Neural progenitor cell (in vitro differentiated cells): ENCODE results near the gene ZDHHC22. TPM values are rescaled to one million over a fixed set of nuclear protein-coding genes. Genes with fewer than 3 reads are reported as not detected.

Source experiments
- DNase-seq: peaks from one replicate; pipeline ENCODE4 v3.0.0-alpha.2; 2016; ENCODE audit warnings: low spot score
- H2AFZ ChIP-seq: fragments of 200-600 bp; sonication (generic); replicated peaks from 2 replicates; pipeline ENCODE4 v1.6.1; 2016; ENCODE audit warnings: antibody characterized with exemption
- H3F3A ChIP-seq: fragments of 200-600 bp; sonication (generic); 2 replicates; pipeline ENCODE4 v1.6.1; 2016; ENCODE audit warnings: antibody characterized with exemption, low read depth
- H3K27ac ChIP-seq: fragments of 200-600 bp; sonication (generic); 2 replicates; pipeline ENCODE4 v1.5.1; 2016; ENCODE audit warnings: mild to moderate bottlenecking
- H3K27me3 ChIP-seq: fragments of 200-600 bp; sonication (generic); 2 replicates; pipeline ENCODE4 v1.6.1; 2016; ENCODE audit warnings: mild to moderate bottlenecking, moderate library complexity
- H3K36me3 ChIP-seq: fragments of 200-600 bp; sonication (generic); 2 replicates; pipeline ENCODE4 v1.5.1; 2016
- H3K4me1 ChIP-seq: fragments of 200-600 bp; sonication (generic); 2 replicates; pipeline ENCODE4 v1.6.1; 2016; ENCODE audit warnings: mixed run types
- H3K4me2 ChIP-seq: fragments of 200-600 bp; sonication (generic); 2 replicates; pipeline ENCODE4 v1.6.1; 2016
- H3K4me3 ChIP-seq: fragments of 200-600 bp; sonication (generic); 2 replicates; pipeline ENCODE4 v1.5.1; 2016
- H3K79me2 ChIP-seq: fragments of 200-600 bp; sonication (generic); 2 replicates; pipeline ENCODE4 v1.6.1; 2016; ENCODE audit warnings: low read depth
- H3K9ac ChIP-seq: fragments of 200-600 bp; sonication (generic); 2 replicates; pipeline ENCODE4 v1.6.1; 2016
- H3K9me3 ChIP-seq: fragments of 200-600 bp; sonication (generic); 2 replicates; pipeline ENCODE4 v1.5.1; 2016; ENCODE audit warnings: low read depth
- H4K20me1 ChIP-seq: fragments of 200-600 bp; sonication (generic); 2 replicates; pipeline ENCODE4 v1.6.1; 2016; ENCODE audit warnings: low read depth
- H3K27ac Mint-ChIP-seq: 3 replicates; pipeline ENCODE4 v1.8.0; 2021; ENCODE audit warnings: mixed read lengths
- H3K27me3 Mint-ChIP-seq: 2 replicates; pipeline ENCODE4 v1.8.0; 2022; ENCODE audit warnings: low read depth, mild to moderate bottlenecking, inconsistent platforms, moderate library complexity, mixed read lengths; ENCODE audit not compliant: insufficient read depth
- H3K36me3 Mint-ChIP-seq: 3 replicates; pipeline ENCODE4 v1.8.0; 2021; ENCODE audit warnings: mixed read lengths
- H3K4me1 Mint-ChIP-seq: 3 replicates; pipeline ENCODE4 v1.8.0; 2021; ENCODE audit warnings: mixed read lengths
- H3K4me3 Mint-ChIP-seq: 3 replicates; pipeline ENCODE4 v1.8.0; 2021; ENCODE audit warnings: mild to moderate bottlenecking, moderate library complexity, mixed read lengths
- H3K9me3 Mint-ChIP-seq: 3 replicates; pipeline ENCODE4 v1.8.0; 2020; ENCODE audit warnings: mixed read lengths
- CTCF ChIP-seq: fragments of 200-600 bp; sonication (generic); IDR thresholded peaks from 2 replicates; pipeline ENCODE4 v1.5.1; 2017; ENCODE audit warnings: antibody characterized with exemption, mild to moderate bottlenecking
- EZH2 ChIP-seq: fragments of 200-600 bp; sonication (generic); IDR thresholded peaks from 2 replicates; pipeline ENCODE4 v1.6.1; 2017; ENCODE audit warnings: antibody characterized with exemption, mild to moderate bottlenecking, moderate library complexity
- EZH2phosphoT487 ChIP-seq: fragments of 200-600 bp; sonication (generic); IDR thresholded peaks from 2 replicates; pipeline ENCODE4 v1.6.1; 2017; ENCODE audit warnings: antibody characterized with exemption
- total RNA-seq: library from RNA; depleted of rRNA; stranded (reverse); fragments of >200 nt; gene quantifications from 2 replicates; pipeline ENCODE4 v1.2.3, GENCODE V29; 2015; ENCODE audit warnings: low replicate concordance

ZDHHC22 gene
- total RNA-seq, 1 donor from 2014 or later, result 0.07 TPM

- H3K27ac Mint-ChIP-seq, result peak overlapping the region; percentile 99
- Histone ChIP-seq H3K27ac (peak overlapping the region; percentile 81), H3K27me3 (no peaks in the 10 kb centered on the region), H3K9me3 (no peaks in the 10 kb centered on the region), H3K4me2 (peak overlapping the region; percentile 72), H3K4me3 (peak overlapping the region; percentile 32), H2AFZ (no peak overlapping the region), H3K4me1 (peaks cover 38% of the 10 kb centered on the region), H3K79me2 (peaks cover 6% of the 10 kb centered on the region), H3F3A (peaks cover 38% of the 10 kb centered on the region), H4K20me1 (peaks cover 35% of the 10 kb centered on the region), H3K36me3 (peaks cover under 1% of the 10 kb centered on the region), H3K9ac (no peak overlapping the region)
- H3K4me1 Mint-ChIP-seq, result peaks cover 42% of the 10 kb centered on the region
- H3K36me3 Mint-ChIP-seq, result peaks cover 47% of the 10 kb centered on the region
- H3K4me3 Mint-ChIP-seq, result peak overlapping the region; percentile 69
- no peaks in the 10 kb centered on the region for H3K27me3 Mint-ChIP-seq
- TF ChIP-seq CTCF (no peak), EZH2 (no peak), EZH2phosphoT487 (no peak)
- peak; percentile 95 for DNase-seq
- no peaks in the 10 kb centered on the region for H3K9me3 Mint-ChIP-seq
These were observed 30.6 kb downstream of the ZDHHC22 start for GRCh38 chr14:77111021-77111420.

- TF ChIP-seq EZH2phosphoT487 (no peak), EZH2 (no peak), CTCF (no peak)
- Histone ChIP-seq H3K9ac (no peak overlapping the region), H3K79me2 (peaks cover 6% of the 10 kb centered on the region), H3K4me2 (peak overlapping the region; percentile 61), H3K27ac (peak overlapping the region; percentile 81), H3F3A (peaks cover 45% of the 10 kb centered on the region), H3K27me3 (no peaks in the 10 kb centered on the region), H3K4me1 (peaks cover 45% of the 10 kb centered on the region), H2AFZ (no peak overlapping the region), H3K36me3 (peaks cover 4% of the 10 kb centered on the region), H3K9me3 (no peaks in the 10 kb centered on the region), H4K20me1 (peaks cover 42% of the 10 kb centered on the region), H3K4me3 (no peak overlapping the region)
- Mint-ChIP-seq H3K4me1 (peaks cover 50% of the 10 kb centered on the region), H3K27ac (no peak overlapping the region), H3K27me3 (no peaks in the 10 kb centered on the region), H3K36me3 (peaks cover 43% of the 10 kb centered on the region), H3K4me3 (no peak overlapping the region), H3K9me3 (no peaks in the 10 kb centered on the region)
- no peak for DNase-seq
These were observed 31.3 kb downstream of the ZDHHC22 start for GRCh38 chr14:77110286-77110685.

DNA sequence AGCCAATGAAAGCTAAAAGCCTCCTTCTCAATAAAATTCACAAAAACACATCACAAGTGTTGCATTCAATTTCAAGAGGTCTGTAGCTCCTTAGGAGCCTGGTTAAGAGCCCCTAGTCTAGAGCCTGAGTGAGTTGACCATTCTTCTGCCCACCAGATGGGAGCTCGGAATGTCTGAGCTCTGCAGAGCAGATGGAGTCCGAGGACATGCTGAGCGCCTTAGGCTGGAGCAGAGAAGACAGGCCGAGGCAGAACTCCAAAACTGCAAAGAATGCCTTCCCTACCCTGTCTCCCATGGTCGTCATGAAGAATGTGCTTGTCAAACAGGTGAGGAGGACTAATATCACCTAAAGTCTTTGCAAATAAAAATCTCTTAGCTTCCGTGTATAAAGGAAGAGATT is 31.9 kb downstream of the ZDHHC22 start:
- H2AFZ ChIP-seq, result no peak overlapping the region
- H3K27ac Mint-ChIP-seq, result no peak overlapping the region
- no peak overlapping the region for H3K4me3 ChIP-seq
- peaks cover 51% of the 10 kb centered on the region for H3F3A ChIP-seq
- peaks cover 52% of the 10 kb centered on the region for H3K4me1 ChIP-seq
- no peak for DNase-seq
- H3K4me3 Mint-ChIP-seq, result no peak overlapping the region
- no peaks in the 10 kb centered on the region for H3K27me3 Mint-ChIP-seq
- H4K20me1 ChIP-seq, result peaks cover 48% of the 10 kb centered on the region
- H3K9me3 Mint-ChIP-seq, result no peaks in the 10 kb centered on the region
- TF ChIP-seq EZH2 (no peak), CTCF (no peak), EZH2phosphoT487 (no peak)
- H3K27me3 ChIP-seq, result no peaks in the 10 kb centered on the region
- no peak overlapping the region for H3K4me2 ChIP-seq
- peaks cover 4% of the 10 kb centered on the region for H3K36me3 ChIP-seq
- H3K9ac ChIP-seq, result no peak overlapping the region
- H3K36me3 Mint-ChIP-seq, result peaks cover 38% of the 10 kb centered on the region
- H3K9me3 ChIP-seq, result no peaks in the 10 kb centered on the region
- H3K27ac ChIP-seq, result no peak overlapping the region
- H3K79me2 ChIP-seq, result peaks cover 6% of the 10 kb centered on the region
- H3K4me1 Mint-ChIP-seq, result peaks cover 56% of the 10 kb centered on the region
